PC-9 (cell line): ENCODE measurements around the gene SLC16A9. TPM values are rescaled to one million over a fixed set of nuclear protein-coding genes. Genes with fewer than 3 reads are reported as not detected.
A peak's percentile ranks its signal among the peaks of the same experiment; 100 is the strongest.

Experiments
- BruUV-seq: library from RNA; stranded (reverse); fragments of 400-500 nt; replicated peaks from 2 replicates; lab custom pipeline; 2021; lab: Mats Ljungman, UMichigan
- CTCF ChIA-PET: fragments of 300-600 bp; sonication (Branson Sonifier 250); formaldehyde crosslinking; loops from one replicate; lab custom pipeline; 2022; ENCODE audit warnings: antibody characterized with exemption; lab: Charles Lee
- POLR2A ChIA-PET: fragments of 300-600 bp; sonication (Branson Sonifier 250); formaldehyde crosslinking; loops from one replicate; lab custom pipeline; 2022; ENCODE audit warnings: antibody characterized with exemption; ENCODE audit not compliant: unreplicated experiment; lab: Charles Lee
- DNase-seq, 2 experiments: peaks; one replicate each; pipeline versions ENCODE4 v3.0.0 to v3.0.0-alpha.2; 2015 to 2022; ENCODE audit warnings: mixed read lengths in 1 of 2
- H2AFZ ChIP-seq: fragments of 200-600 bp; sonication (generic); 2 replicates; pipeline ENCODE4 v1.8.1; 2017; ENCODE audit warnings: antibody characterized with exemption
- H3F3A ChIP-seq: fragments of 200-600 bp; sonication (generic); 2 replicates; pipeline ENCODE4 v1.8.1; 2017; ENCODE audit warnings: antibody characterized with exemption, mild to moderate bottlenecking, low read depth; ENCODE audit not compliant: insufficient read depth
- H3K27ac ChIP-seq: fragments of 200-600 bp; sonication (generic); 2 replicates; pipeline ENCODE4 v1.6.1; 2016; ENCODE audit warnings: mixed run types
- H3K27me3 ChIP-seq: fragments of 200-600 bp; sonication (generic); 2 replicates; pipeline ENCODE4 v1.6.1; 2016; ENCODE audit warnings: low read depth, mixed run types; ENCODE audit not compliant: insufficient read depth
- H3K36me3 ChIP-seq: fragments of 200-600 bp; sonication (generic); 2 replicates; pipeline ENCODE4 v1.6.1; 2016; ENCODE audit warnings: low read depth, mixed run types
- H3K4me1 ChIP-seq: fragments of 200-600 bp; sonication (generic); replicated peaks from 2 replicates; pipeline ENCODE4 v1.6.1; 2016; ENCODE audit warnings: mixed run types; ENCODE audit not compliant: insufficient read depth
- H3K4me2 ChIP-seq: fragments of 200-600 bp; sonication (generic); 2 replicates; pipeline ENCODE4 v1.6.1; 2017; ENCODE audit warnings: mixed run types
- H3K4me3 ChIP-seq: fragments of 200-600 bp; sonication (generic); 2 replicates; pipeline ENCODE4 v1.6.1; 2016; ENCODE audit warnings: mixed run types
- H3K79me2 ChIP-seq: fragments of 200-600 bp; sonication (generic); 2 replicates; pipeline ENCODE4 v1.6.1; 2017; ENCODE audit warnings: low read depth, mixed run types
- H3K9me2 ChIP-seq: fragments of 200-600 bp; sonication (generic); 2 replicates; pipeline ENCODE4 v1.8.1; 2017; ENCODE audit warnings: mild to moderate bottlenecking; ENCODE audit not compliant: insufficient read depth
- H3K9me3 ChIP-seq: fragments of 200-600 bp; sonication (generic); 2 replicates; pipeline ENCODE4 v1.8.1; 2016; ENCODE audit warnings: low read depth; ENCODE audit not compliant: insufficient read depth
- H4K20me1 ChIP-seq: fragments of 200-600 bp; sonication (generic); 2 replicates; pipeline ENCODE4 v1.8.1; 2017; ENCODE audit not compliant: insufficient read depth
- EZH2 ChIP-seq: fragments of 200-600 bp; sonication (generic); IDR thresholded peaks from 2 replicates; pipeline ENCODE4 v1.8.0; 2017; ENCODE audit warnings: antibody characterized with exemption, low read depth
- intact Hi-C: fragments of 100-400 bp; cut with micrococcal nuclease; formaldehyde crosslinking; loops from one replicate; pipeline ENCODE4 v1.10.0; 2022; ENCODE audit not compliant: unreplicated experiment
- total RNA-seq: library from RNA; stranded (reverse); gene quantifications from 2 replicates; pipeline ENCODE4 v1.2.3, GENCODE V29; 2021
- TF ChIP-seq, protein P1 (sequence below): fragments of 200-600 bp; sonication (generic); conservative IDR thresholded peaks from 2 replicates; pipeline ENCODE4 v1.6.1; 2017; ENCODE audit warnings: mixed run types, antibody characterized with exemption, mild to moderate bottlenecking, moderate library complexity

SLC16A9 gene
- total RNA-seq, 1 experiment from 2014 or later = not detected

DNA sequence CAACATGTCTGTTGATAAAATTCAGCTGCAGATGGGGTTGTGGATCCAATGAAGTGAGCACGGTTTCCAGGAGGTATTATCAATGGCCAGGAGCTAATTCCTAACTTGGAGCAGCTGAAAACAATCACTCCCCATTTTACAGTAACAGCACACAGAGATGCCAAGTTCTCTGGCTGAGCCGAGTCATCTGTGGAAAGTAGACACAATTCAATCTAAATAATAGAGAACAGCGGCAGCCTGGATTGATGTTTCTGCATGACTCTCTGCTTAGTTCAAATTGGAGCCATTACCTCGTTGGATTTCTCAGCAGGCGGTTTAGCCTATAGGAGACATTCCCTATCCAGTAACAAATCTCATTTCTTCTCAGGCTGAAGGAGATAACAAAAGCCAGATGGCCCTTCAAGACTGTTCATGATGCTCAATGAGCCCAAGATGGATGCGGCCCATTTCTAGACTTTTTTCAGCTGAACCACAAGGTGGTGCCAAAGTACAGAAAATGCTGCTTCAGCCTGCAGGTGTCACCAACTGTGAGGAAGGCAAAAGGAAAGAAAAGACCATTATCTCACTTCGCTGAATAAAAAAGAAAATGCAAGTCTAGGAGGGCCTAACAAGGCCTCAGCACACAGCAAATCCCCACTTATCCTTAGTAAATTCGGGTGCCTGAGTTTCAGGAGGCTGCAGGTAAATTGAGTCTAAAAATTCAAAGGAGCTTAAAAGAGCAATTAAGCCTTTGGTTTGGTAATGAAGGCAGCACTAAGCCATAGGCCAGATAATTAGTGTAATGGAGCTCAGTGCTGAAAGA, 83.7 kb downstream of the SLC16A9 start:
- BruUV-seq = no TSS peak
- no peaks in the 10 kb centered on the region for H3K79me2 ChIP-seq
- DNase-seq = peak; percentile 49 to 68
- no peak overlapping the region for H2AFZ ChIP-seq
- POLR2A ChIA-PET = interaction anchor here (0.7 kb wide), 1 partner anchor 45 kb away, joined by 3 read pairs; no protein-coding TSS in a partner anchor
- CTCF ChIA-PET = interaction anchor here (0.6 to 0.9 kb wide), 6 partner anchors 22 to 506 kb away, joined by 3 to 4 read pairs (median 4); no protein-coding TSS in a partner anchor
- H3K4me3 ChIP-seq = no peak overlapping the region
- peak overlapping the region; percentile 9; the same call in 1 of the 2 replicates for H3K4me2 ChIP-seq
- H3K27ac ChIP-seq = no peak overlapping the region
- TF ChIP-seq EZH2 = no peak
- TF ChIP-seq, protein P1, sequence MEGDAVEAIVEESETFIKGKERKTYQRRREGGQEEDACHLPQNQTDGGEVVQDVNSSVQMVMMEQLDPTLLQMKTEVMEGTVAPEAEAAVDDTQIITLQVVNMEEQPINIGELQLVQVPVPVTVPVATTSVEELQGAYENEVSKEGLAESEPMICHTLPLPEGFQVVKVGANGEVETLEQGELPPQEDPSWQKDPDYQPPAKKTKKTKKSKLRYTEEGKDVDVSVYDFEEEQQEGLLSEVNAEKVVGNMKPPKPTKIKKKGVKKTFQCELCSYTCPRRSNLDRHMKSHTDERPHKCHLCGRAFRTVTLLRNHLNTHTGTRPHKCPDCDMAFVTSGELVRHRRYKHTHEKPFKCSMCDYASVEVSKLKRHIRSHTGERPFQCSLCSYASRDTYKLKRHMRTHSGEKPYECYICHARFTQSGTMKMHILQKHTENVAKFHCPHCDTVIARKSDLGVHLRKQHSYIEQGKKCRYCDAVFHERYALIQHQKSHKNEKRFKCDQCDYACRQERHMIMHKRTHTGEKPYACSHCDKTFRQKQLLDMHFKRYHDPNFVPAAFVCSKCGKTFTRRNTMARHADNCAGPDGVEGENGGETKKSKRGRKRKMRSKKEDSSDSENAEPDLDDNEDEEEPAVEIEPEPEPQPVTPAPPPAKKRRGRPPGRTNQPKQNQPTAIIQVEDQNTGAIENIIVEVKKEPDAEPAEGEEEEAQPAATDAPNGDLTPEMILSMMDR = peak; percentile 95
- no peaks in the 10 kb centered on the region for H3K9me3 ChIP-seq
- no peaks in the 10 kb centered on the region for H3K36me3 ChIP-seq
- H3K27me3 ChIP-seq = 0 out of 2 replicates have a peak, but pooled peaks cover 5% of the 10 kb centered on the region
- H3K9me2 ChIP-seq = no peaks in the 10 kb centered on the region; the same call in 1 of the 2 replicates
- intact Hi-C loops = loop anchor here (1.0 to 5.0 kb wide), 9 partner anchors 183 to 1021 kb away; partner anchors contain the start of gene CCDC6
- no peaks in the 10 kb centered on the region for H3K4me1 ChIP-seq
- no peaks in the 10 kb centered on the region for H4K20me1 ChIP-seq
- no peaks in the 10 kb centered on the region; the same call in 1 of the 2 replicates for H3F3A ChIP-seq

DNA sequence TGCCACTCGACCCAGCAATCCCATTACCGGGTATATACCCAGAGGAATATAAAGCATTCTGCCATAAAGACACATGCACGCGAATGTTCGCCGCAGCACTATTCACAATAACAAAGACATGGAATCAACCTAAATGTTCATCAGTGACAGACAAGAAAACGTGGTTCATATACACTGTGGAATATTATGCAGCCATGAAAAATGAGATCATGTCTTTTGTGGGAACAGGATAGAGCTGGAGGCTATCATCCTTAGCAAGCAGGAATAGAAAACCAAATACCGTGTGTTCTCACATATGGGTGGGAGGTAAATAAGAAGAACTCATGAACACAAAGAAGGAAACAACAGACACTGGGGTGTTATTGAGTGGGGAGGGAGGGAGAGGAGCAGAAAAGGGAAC, 84.7 kb downstream of the SLC16A9 start:
- Histone ChIP-seq H3K9me3 (no peaks in the 10 kb centered on the region), H3F3A (no peaks in the 10 kb centered on the region; the same call in 1 of the 2 replicates), H4K20me1 (no peaks in the 10 kb centered on the region), H3K27me3 (0 out of 2 replicates have a peak, but pooled peaks cover 5% of the 10 kb centered on the region), H3K4me3 (no peak overlapping the region), H3K9me2 (no peaks in the 10 kb centered on the region; the same call in 1 of the 2 replicates), H3K4me2 (no peak overlapping the region), H3K79me2 (no peaks in the 10 kb centered on the region), H3K27ac (no peak overlapping the region), H3K4me1 (no peaks in the 10 kb centered on the region), H3K36me3 (no peaks in the 10 kb centered on the region), H2AFZ (no peak overlapping the region)
- ChIA-PET CTCF (interaction anchor here (0.6 kb wide), 1 partner anchor 412 kb away, joined by 13 read pairs; no protein-coding TSS in a partner anchor), POLR2A (no interaction called here)
- intact Hi-C loops = loop anchor here (5.0 kb wide), 4 partner anchors 477 to 1213 kb away; no protein-coding TSS in a partner anchor
- BruUV-seq = no TSS peak
- TF ChIP-seq EZH2 = no peak
- TF ChIP-seq, protein P1 = no peak
- no peak for DNase-seq

DNA sequence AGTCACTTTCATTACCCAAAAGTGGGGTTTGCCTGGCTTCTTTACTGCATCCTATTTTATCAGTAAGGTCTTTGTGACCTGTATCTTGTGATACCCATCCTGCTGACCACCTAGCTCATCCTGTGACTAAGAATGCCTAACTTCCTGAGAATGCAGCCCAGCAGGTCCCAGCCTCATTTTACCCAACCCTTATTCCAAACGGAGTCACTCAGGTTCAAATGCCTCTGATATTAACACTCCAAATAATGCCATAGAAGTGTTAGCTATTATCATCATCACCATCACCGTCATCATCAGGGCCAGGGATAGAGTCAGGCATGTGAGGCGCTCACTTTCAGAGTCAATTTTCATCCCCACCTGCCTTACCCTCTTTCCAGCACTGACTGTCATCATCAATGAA, 85.5 kb downstream of the SLC16A9 start:
- H3K4me3 ChIP-seq = no peak overlapping the region
- BruUV-seq = no TSS peak
- H3K4me1 ChIP-seq = no peaks in the 10 kb centered on the region
- H3F3A ChIP-seq = no peaks in the 10 kb centered on the region; the same call in none of the 2 replicates
- H3K9me3 ChIP-seq = no peaks in the 10 kb centered on the region
- H3K9me2 ChIP-seq = no peaks in the 10 kb centered on the region; the same call in 1 of the 2 replicates
- no peaks in the 10 kb centered on the region for H3K27me3 ChIP-seq
- H3K79me2 ChIP-seq = no peaks in the 10 kb centered on the region
- no peak overlapping the region for H2AFZ ChIP-seq
- ChIA-PET CTCF (interaction anchor here (0.5 to 0.6 kb wide), 3 partner anchors 379 to 1094 kb away, joined by 3 to 13 read pairs (median 13); no protein-coding TSS in a partner anchor), POLR2A (no interaction called here)
- no peak overlapping the region for H3K27ac ChIP-seq
- H4K20me1 ChIP-seq = no peaks in the 10 kb centered on the region
- H3K36me3 ChIP-seq = no peaks in the 10 kb centered on the region
- no peak overlapping the region for H3K4me2 ChIP-seq
- no peak for DNase-seq
- TF ChIP-seq, protein P1 = no peak
- no peak for TF ChIP-seq EZH2
- intact Hi-C loops = loop anchor here (5.0 kb wide), 2 partner anchors 1092 to 1212 kb away; no protein-coding TSS in a partner anchor
